Lung (tissue), 12 donors: Measurements from ENCODE around the gene KCNQ2. TPM values are rescaled to one million over a fixed set of nuclear protein-coding genes. Genes with fewer than 3 reads are reported as not detected.

Experiments
- ATAC-seq: fragments of 200-7000 bp; cut with Tn5 transposase; one replicate; pipeline ENCODE4 v1.9.1; 2020; ENCODE audit warnings: moderate number of reproducible peaks; ENCODE audit not compliant: insufficient read depth, low FRiP score
- DNase-seq, 3 donors: peaks; one replicate each; pipeline ENCODE4 v3.0.0-alpha.2; 2013 to 2017
- H3K27ac ChIP-seq, 2 donors: one replicate each; pipeline ENCODE4 v1.5.1; 2013; ENCODE audit warnings: mild to moderate bottlenecking in 2 of 2, moderate library complexity in 2 of 2, control low read depth in 1 of 2, inconsistent platforms in 1 of 2, low read depth in 1 of 2, low read length in 1 of 2
- H3K27me3 ChIP-seq, 3 donors: one replicate each; pipeline ENCODE4 v1.5.1; 2013; ENCODE audit warnings: low read length in 2 of 3; ENCODE audit not compliant: control insufficient read depth in 3 of 3, insufficient read depth in 3 of 3
- H3K36me3 ChIP-seq, 4 donors: one replicate each; pipeline ENCODE4 v1.5.1; 2013; ENCODE audit warnings: low read length in 4 of 4, mild to moderate bottlenecking in 1 of 4, moderate library complexity in 1 of 4; ENCODE audit not compliant: control insufficient read depth in 4 of 4, insufficient read depth in 4 of 4
- H3K4me1 ChIP-seq, 5 donors: one replicate each; pipeline ENCODE4 v1.5.1; 2013; ENCODE audit warnings: low read length in 5 of 5, mild to moderate bottlenecking in 2 of 5, moderate library complexity in 1 of 5; ENCODE audit not compliant: control insufficient read depth in 5 of 5, insufficient read depth in 5 of 5
- H3K4me3 ChIP-seq: one replicate; pipeline ENCODE4 v1.5.1; 2013; ENCODE audit warnings: mild to moderate bottlenecking, control low read depth, moderate library complexity
- H3K9ac ChIP-seq, 2 donors: one replicate each; pipeline ENCODE4 v1.5.1; 2013; ENCODE audit warnings: low read length in 2 of 2, control low read depth in 1 of 2; ENCODE audit not compliant: insufficient read depth in 1 of 2
- H3K9me3 ChIP-seq, 4 donors: one replicate each; pipeline ENCODE4 v1.5.1; 2013; ENCODE audit warnings: low read length in 3 of 4, mild to moderate bottlenecking in 1 of 4, moderate library complexity in 1 of 4; ENCODE audit not compliant: control insufficient read depth in 4 of 4, insufficient read depth in 3 of 4
- CTCF ChIP-seq: IDR thresholded peaks from 2 replicates; pipeline ENCODE4 v1.5.1; 2012; ENCODE audit warnings: mild to moderate bottlenecking; ENCODE audit errors: control extremely low read depth, extremely low read depth
- WGBS, 2 donors: extraction: QIAGEN DNeasy Blood & Tissue Kit; methylation state at CpG; one replicate each; pipeline ENCODE4 v1.1.7; 2013; 5-methylcytosine and 5-hydroxymethylcytosine counted together
- polyA plus RNA-seq, 2 donors: library from polyadenylated mRNA; stranded (reverse); fragments of 200-250 nt; gene quantifications; one replicate each; pipeline ENCODE4 v1.2.1, GENCODE V29; 2013
- total RNA-seq, 2 donors: library from RNA; depleted of rRNA in 1 of 2; stranded (reverse); fragments of >200 nt in 1 of 2; gene quantifications; one replicate each; pipeline ENCODE4 v1.2.1, GENCODE V29; 2014 to 2021
- donor health status: control.
- donor health status: control.
- donor health status: Bipolar disorder and iron deficiency.
- donor health status: healthy.
- donor health status: DM: yes; HTN: yes; CAD: no.

Gene KCNQ2
- total and polyA plus RNA-seq, 4 donors: 0.18 to 6.8 (median 0.28) TPM; not detected in 1

DNA sequence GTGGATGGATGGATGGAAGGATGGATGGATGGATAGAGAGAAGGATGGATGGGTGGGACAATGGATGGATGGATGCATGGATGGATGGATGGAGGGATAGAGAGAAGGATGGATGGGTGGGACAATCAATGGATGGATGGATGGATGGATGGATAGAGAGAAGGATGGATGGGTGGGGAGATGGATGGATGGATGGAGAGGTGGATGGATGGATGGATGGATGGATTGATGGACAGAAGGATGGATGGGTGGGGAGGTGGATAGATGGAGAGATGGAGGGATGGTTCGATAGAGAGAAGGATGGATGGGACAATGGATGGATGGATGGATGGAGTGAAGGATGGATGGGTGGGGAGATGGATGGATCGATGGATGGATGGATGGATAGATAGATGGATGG is 20.1 kb upstream of the KCNQ2 start:
- H3K27ac ChIP-seq: no peak overlapping the region
- no peak overlapping the region for H3K9ac ChIP-seq
- no peak for TF ChIP-seq CTCF
- peaks cover 0 to 5% (median 0%) of the 10 kb centered on the region in 5 donors for H3K4me1 ChIP-seq
- no peak overlapping the region for H3K4me3 ChIP-seq
- DNase-seq (no peak), ATAC-seq (no peak)
- 93 to 95% methylated on average over 2 of the region's 2 CpGs for WGBS, 2 donors
- no peaks in the 10 kb centered on the region for H3K36me3 ChIP-seq
- peaks cover 0 to 5% (median 0%) of the 10 kb centered on the region in 4 donors for H3K9me3 ChIP-seq
- H3K27me3 ChIP-seq: peaks cover 10 to 31% (median 21%) of the 10 kb centered on the region in 3 donors

DNA sequence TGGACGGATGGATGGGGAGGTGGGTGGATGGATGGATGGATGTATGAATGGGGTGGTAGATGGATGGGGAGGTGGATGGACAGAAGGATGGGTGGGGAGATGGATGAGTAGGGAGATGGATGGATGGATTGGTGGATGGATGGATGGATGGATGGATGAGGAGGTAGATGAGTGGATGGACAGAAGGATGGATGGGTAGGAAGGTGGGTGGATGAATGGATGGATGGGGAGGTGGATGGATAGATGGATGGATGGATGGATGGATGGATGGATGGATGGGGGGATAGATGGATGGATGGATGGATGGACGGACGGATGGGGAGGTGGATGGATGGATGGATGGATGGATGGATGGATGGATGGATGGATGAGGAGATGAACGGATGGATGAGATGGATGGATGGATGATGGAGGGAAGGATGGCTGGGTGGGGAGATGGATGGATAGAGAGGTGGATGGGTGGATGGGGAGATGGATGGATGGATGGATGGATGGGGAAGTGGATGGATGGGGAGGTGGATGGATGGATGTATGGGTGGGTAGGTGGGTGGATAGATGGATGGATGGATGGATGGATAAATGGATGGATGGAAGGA is 19.3 kb upstream of the KCNQ2 start:
- no peak for DNase-seq

DNA sequence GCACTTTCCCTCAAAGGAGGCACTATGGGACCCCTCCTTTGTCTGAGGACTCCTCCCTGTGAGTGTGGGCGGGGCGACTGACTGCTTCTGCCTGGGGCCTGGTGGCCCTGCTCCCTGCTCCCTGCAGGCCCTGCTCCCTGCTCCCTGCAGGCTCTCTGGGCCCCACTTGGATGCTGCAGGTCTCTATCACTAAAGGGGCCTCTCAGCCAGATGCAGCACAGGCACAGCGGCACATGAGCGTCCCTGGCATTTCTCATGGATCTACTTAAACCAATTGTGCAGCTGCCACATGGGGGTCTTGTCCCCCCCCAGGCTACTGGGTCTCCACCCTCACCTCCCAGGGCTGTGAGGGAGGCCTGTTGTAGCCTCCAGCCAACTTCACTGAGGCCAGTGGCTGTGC is 18.6 kb upstream of the KCNQ2 start:
- peaks cover 0 to under 1% (median 0%) of the 10 kb centered on the region in 5 donors for H3K4me1 ChIP-seq
- H3K4me3 ChIP-seq: no peak overlapping the region
- peaks cover 0 to 10% (median 0%) of the 10 kb centered on the region in 4 donors for H3K9me3 ChIP-seq
- no peak overlapping the region for H3K9ac ChIP-seq
- no peak for TF ChIP-seq CTCF
- DNase-seq (no peak), ATAC-seq (no peak)
- no peaks in the 10 kb centered on the region for H3K36me3 ChIP-seq
- peaks cover 15 to 30% (median 16%) of the 10 kb centered on the region in 3 donors for H3K27me3 ChIP-seq
- 83 to 84% methylated on average over 4 of the region's 4 CpGs for whole genome bisulfite sequencing, 2 donors
- H3K27ac ChIP-seq: no peak overlapping the region

More for the DNA sequence above, 19.3 kb upstream of the KCNQ2 start:
- peaks cover 0 to 5% (median 0%) of the 10 kb centered on the region in 4 donors for H3K9me3 ChIP-seq
- H3K9ac ChIP-seq: no peak overlapping the region
- H3K36me3 ChIP-seq: no peaks in the 10 kb centered on the region
- no peak overlapping the region for H3K4me3 ChIP-seq
- H3K27ac ChIP-seq: no peak overlapping the region
- H3K27me3 ChIP-seq: peaks cover 15 to 29% (median 19%) of the 10 kb centered on the region in 3 donors
- TF ChIP-seq CTCF: no peak
- ATAC-seq: no peak
- H3K4me1 ChIP-seq: peaks cover 0 to 5% (median 0%) of the 10 kb centered on the region in 5 donors
- WGBS, 2 donors: 54 to 58% methylated on average over 4 of the region's 4 CpGs
